ENCODE results near the gene PLEKHJ1.

Gene PLEKHJ1

GRCh38 chr19:2197270-2197669, 38.9 kb downstream of the PLEKHJ1 start:
- no peak for DNase-seq (ENCODE audit: low read depth)

GRCh38 chr19:2195914-2196313, 40.2 kb downstream of the PLEKHJ1 start:
- no peak for DNase-seq (ENCODE audit: low read depth)

GRCh38 chr19:2195361-2195760, 40.8 kb downstream of the PLEKHJ1 start:
- DNase-seq (ENCODE audit: low read depth), result no peak

GRCh38 chr19:2194513-2195078, 41.5 kb downstream of the PLEKHJ1 start:
- no peak for DNase-seq (ENCODE audit: low read depth)

GRCh38 chr19:2193807-2194206, 42.3 kb downstream of the PLEKHJ1 start:
- no peak for DNase-seq (ENCODE audit: low read depth)

GRCh38 chr19:2192862-2193261, 43.3 kb downstream of the PLEKHJ1 start:
- DNase-seq (ENCODE audit: low read depth), result no peak

GRCh38 chr19:2191456-2192310, 44.4 kb downstream of the PLEKHJ1 start:
- no peak for DNase-seq (ENCODE audit: low read depth)

GRCh38 chr19:2190848-2191455, 45.2 kb downstream of the PLEKHJ1 start:
- DNase-seq (ENCODE audit: low read depth), result no peak

- no peak for DNase-seq (ENCODE audit: low read depth)
These were observed 46.2 kb downstream of the PLEKHJ1 start for GRCh38 chr19:2189880-2190279.

GRCh38 chr19:2188708-2189385, 47.3 kb downstream of the PLEKHJ1 start:
- no peak for DNase-seq (ENCODE audit: low read depth)

- DNase-seq (ENCODE audit: low read depth), result no peak
These were observed 49.0 kb downstream of the PLEKHJ1 start for GRCh38 chr19:2187159-2187558.

GRCh38 chr19:2186071-2186846, 49.9 kb downstream of the PLEKHJ1 start:
- no peak for DNase-seq (ENCODE audit: low read depth)

- no peak for DNase-seq (ENCODE audit: low read depth)
These were observed 50.4 kb downstream of the PLEKHJ1 start for GRCh38 chr19:2185734-2186070.

- DNase-seq (ENCODE audit: low read depth), result no peak
These were observed 51.6 kb downstream of the PLEKHJ1 start for GRCh38 chr19:2184422-2184975.
